ACC112 (cell line): ENCODE data around the gene WDR73.
"Not testable (repeated sequence)": the region's sequence is repeated elsewhere in the genome, so short reads cannot be mapped to it uniquely, and the experiment has no call there.

ENCODE experiments used
- H2AFZ ChIP-seq: fragments of 200-600 bp; sonication (generic); one replicate; pipeline ENCODE4 v1.6.0; 2017; ENCODE audit warnings: antibody characterized with exemption, low read length; ENCODE audit not compliant: unreplicated experiment
- H3K27ac ChIP-seq: fragments of 200-600 bp; sonication (generic); 2 replicates; pipeline ENCODE4 v1.5.1; 2014; ENCODE audit warnings: low read depth, mild to moderate bottlenecking, antibody characterized with exemption, low read length, moderate library complexity
- H3K27me3 ChIP-seq: fragments of 200-600 bp; sonication (generic); 2 replicates; pipeline ENCODE4 v1.6.1; 2014; ENCODE audit warnings: mild to moderate bottlenecking, antibody characterized with exemption, low read length, moderate library complexity, mixed read lengths; ENCODE audit not compliant: insufficient read depth
- H3K36me3 ChIP-seq: fragments of 200-600 bp; sonication (generic); 2 replicates; pipeline ENCODE4 v1.6.1; 2016; ENCODE audit warnings: mild to moderate bottlenecking, antibody characterized with exemption, low read length, moderate library complexity, mixed read lengths; ENCODE audit not compliant: insufficient read depth
- H3K4me1 ChIP-seq: fragments of 200-600 bp; sonication (generic); one replicate; pipeline ENCODE4 v1.6.1; 2016; ENCODE audit warnings: low read length, mixed read lengths; ENCODE audit not compliant: insufficient read depth, unreplicated experiment, control insufficient read depth
- H3K4me3 ChIP-seq: fragments of 200-600 bp; sonication (generic); 2 replicates; pipeline ENCODE4 v1.5.1; 2014; ENCODE audit warnings: mild to moderate bottlenecking, low read depth, low read length
- H3K79me2 ChIP-seq: fragments of 200-600 bp; sonication (generic); one replicate; pipeline ENCODE4 v1.6.0; 2016; ENCODE audit warnings: low read length; ENCODE audit not compliant: control insufficient read depth, unreplicated experiment, insufficient read depth

The WDR73 gene

DNA sequence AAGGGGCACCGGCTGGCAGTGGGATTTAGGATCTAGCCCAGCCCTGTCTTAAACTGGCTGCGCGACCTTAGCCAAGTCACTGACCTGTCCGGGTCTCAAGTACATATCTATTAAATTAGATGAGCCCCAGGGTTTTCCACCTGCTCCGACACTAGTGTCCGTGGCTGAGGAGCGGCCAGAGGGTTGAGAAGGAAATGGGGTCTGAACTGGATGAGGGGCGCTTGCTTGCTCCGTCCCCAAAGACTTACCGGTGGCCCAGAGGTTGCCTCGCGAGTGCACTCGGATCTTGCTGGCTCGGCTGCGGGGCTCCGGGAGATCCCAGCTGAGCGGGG is 3.6 kb upstream of the WDR73 start:
- Histone ChIP-seq H3K4me3 (peak overlapping the region; percentile 78), H3K36me3 (no peaks in the 10 kb centered on the region), H3K27ac (no peak overlapping the region), H3K27me3 (no peaks in the 10 kb centered on the region), H3K79me2 (peaks cover 13% of the 10 kb centered on the region), H2AFZ (no peak overlapping the region), H3K4me1 (peaks cover 30% of the 10 kb centered on the region)

DNA sequence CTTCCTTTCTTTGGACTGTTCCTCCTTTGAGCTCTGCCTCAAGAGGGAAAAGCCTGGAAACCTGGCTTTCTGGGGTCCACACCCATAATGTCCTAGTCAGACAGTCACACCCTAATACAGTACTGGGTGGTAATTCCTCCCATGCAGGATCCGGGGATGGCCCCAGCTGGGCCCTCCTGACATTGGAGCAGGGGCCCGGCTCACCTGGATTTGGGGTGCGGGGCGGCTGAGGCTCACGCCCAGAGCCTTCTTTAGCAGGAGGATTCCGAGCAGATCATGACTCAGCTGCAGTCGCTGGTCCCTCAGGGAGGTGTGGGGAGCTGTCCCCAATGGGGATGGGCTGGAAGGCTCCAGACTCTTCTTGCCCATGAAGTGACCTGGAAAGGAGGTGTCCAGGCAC is 2.9 kb upstream of the WDR73 start:
- H3K27me3 ChIP-seq = no peaks in the 10 kb centered on the region
- no peak overlapping the region for H2AFZ ChIP-seq
- H3K4me1 ChIP-seq = peaks cover 35% of the 10 kb centered on the region
- H3K27ac ChIP-seq = no peak overlapping the region
- no peaks in the 10 kb centered on the region for H3K36me3 ChIP-seq
- peaks cover 18% of the 10 kb centered on the region for H3K79me2 ChIP-seq
- peak overlapping the region; percentile 78 for H3K4me3 ChIP-seq

- Histone ChIP-seq H3K27ac (peak overlapping the region; percentile 74), H3K79me2 (peaks cover 18% of the 10 kb centered on the region), H3K27me3 (no peaks in the 10 kb centered on the region), H2AFZ (peak overlapping the region; percentile 90), H3K4me1 (peaks cover 43% of the 10 kb centered on the region), H3K36me3 (no peaks in the 10 kb centered on the region), H3K4me3 (peak overlapping the region; percentile 88)
Measured at GRCh38 chr15:84654689-84655453, 788 bp upstream of the WDR73 start.

GRCh38 chr15:84653584-84653909 is 536 bp downstream of the WDR73 start:
- Histone ChIP-seq H3K4me1 (peaks cover 50% of the 10 kb centered on the region), H3K4me3 (peak overlapping the region; percentile 88), H3K27ac (peak overlapping the region; percentile 74), H2AFZ (peak overlapping the region; percentile 68), H3K27me3 (no peaks in the 10 kb centered on the region), H3K79me2 (peaks cover 18% of the 10 kb centered on the region), H3K36me3 (peaks cover 7% of the 10 kb centered on the region; the same call in 1 of the 2 replicates)

- H3K36me3 ChIP-seq = peaks cover 15% of the 10 kb centered on the region; the same call in 1 of the 2 replicates
- no peak overlapping the region for H3K4me3 ChIP-seq
- no peak overlapping the region for H3K27ac ChIP-seq
- H3K79me2 ChIP-seq = peaks cover 18% of the 10 kb centered on the region
- H3K27me3 ChIP-seq = no peaks in the 10 kb centered on the region
- H2AFZ ChIP-seq = no peak overlapping the region
- H3K4me1 ChIP-seq = peaks cover 29% of the 10 kb centered on the region
Measured at GRCh38 chr15:84649706-84650105, 4.4 kb downstream of the WDR73 start.

DNA sequence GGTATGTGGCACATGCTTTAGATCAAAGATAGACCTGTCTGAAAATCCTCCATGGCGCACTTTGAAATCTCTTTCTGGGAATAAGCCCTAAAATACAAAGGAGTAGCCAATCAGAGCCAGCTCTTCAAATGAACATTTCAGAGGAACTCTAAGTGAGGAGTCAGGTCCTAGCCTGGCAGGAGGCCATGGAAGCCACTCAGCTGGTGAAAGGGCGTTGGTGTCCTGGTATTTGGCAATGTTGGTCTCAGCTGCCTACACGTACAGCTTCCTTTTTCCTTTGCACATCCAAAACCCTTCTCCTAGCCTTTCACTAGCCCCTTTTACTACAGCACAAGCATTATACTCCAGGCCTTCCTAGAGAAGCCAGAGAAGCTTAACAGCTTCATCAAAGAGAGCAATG is 5.5 kb downstream of the WDR73 start:
- peaks cover 15% of the 10 kb centered on the region for H3K36me3 ChIP-seq
- peaks cover 13% of the 10 kb centered on the region for H3K79me2 ChIP-seq
- no peak overlapping the region for H2AFZ ChIP-seq
- H3K27me3 ChIP-seq = no peaks in the 10 kb centered on the region
- no peak overlapping the region for H3K4me3 ChIP-seq
- H3K4me1 ChIP-seq = peaks cover 29% of the 10 kb centered on the region
- no peak overlapping the region for H3K27ac ChIP-seq

DNA sequence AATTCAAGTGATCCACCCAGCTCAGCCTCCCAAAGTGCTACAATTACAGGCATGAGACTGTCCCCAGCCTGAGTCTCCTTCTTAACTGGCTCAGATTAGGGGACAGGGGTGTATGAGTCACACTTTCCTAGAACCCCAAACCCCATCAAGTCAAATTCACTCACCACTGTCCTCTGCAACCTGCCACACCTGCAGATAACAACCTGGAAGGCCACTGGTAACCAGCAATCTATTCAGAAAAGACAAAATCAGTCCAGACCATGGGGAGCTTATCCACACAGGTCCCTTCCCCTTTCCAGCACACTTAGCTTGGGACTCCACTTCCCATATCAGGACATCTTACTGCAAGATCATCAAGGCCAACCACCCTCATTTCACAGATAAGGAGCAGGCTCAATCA is 6.4 kb downstream of the WDR73 start:
- Histone ChIP-seq H3K36me3 (peaks cover 18% of the 10 kb centered on the region), H3K4me1 (peaks cover 21% of the 10 kb centered on the region)

GRCh38 chr15:84645997-84646396 is 8.1 kb downstream of the WDR73 start:
- H3K79me2 ChIP-seq = no peaks in the 10 kb centered on the region
- H3K27me3 ChIP-seq = no peaks in the 10 kb centered on the region
- H3K27ac ChIP-seq = no peak overlapping the region
- no peak overlapping the region for H2AFZ ChIP-seq
- H3K4me3 ChIP-seq = no peak overlapping the region
- peaks cover 18% of the 10 kb centered on the region for H3K36me3 ChIP-seq
- H3K4me1 ChIP-seq = peaks cover 7% of the 10 kb centered on the region

More for the DNA sequence above, 6.4 kb downstream of the WDR73 start:
- no peak overlapping the region for H2AFZ ChIP-seq
- no peak overlapping the region for H3K4me3 ChIP-seq
- no peak overlapping the region for H3K27ac ChIP-seq
- peaks cover 6% of the 10 kb centered on the region for H3K79me2 ChIP-seq
- no peaks in the 10 kb centered on the region for H3K27me3 ChIP-seq

GRCh38 chr15:84645496-84645895 is 8.6 kb downstream of the WDR73 start:
- no peaks in the 10 kb centered on the region for H3K79me2 ChIP-seq
- H3K27me3 ChIP-seq = no peaks in the 10 kb centered on the region
- peaks cover 7% of the 10 kb centered on the region for H3K4me1 ChIP-seq
- H3K4me3 ChIP-seq = no peak overlapping the region
- H3K27ac ChIP-seq = no peak overlapping the region
- peaks cover 18% of the 10 kb centered on the region for H3K36me3 ChIP-seq
- H2AFZ ChIP-seq = no peak overlapping the region

DNA sequence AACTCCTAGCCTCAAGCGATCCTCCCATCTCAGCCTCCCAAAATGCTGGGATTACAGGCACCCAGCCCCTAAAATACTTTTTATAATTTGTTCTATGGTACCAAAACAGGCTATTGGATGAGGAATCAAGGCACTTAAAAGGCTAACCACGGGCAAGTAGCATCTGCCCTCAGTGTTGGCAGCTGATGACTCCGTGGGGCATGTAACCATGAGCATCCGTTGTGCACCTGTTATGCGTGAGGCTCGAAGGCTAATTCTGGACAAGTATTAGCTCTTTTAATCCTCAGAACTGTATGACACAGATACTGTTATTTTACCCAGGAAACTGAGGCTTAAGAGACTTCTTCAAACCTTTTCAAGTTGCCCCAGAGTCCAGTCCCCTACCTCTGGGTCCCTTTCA is 10.2 kb downstream of the WDR73 start:
- H3K4me3 ChIP-seq = no peak overlapping the region
- H3K4me1 ChIP-seq = peaks cover 3% of the 10 kb centered on the region
- H3K36me3 ChIP-seq = peaks cover 23% of the 10 kb centered on the region
- H3K27me3 ChIP-seq = no peaks in the 10 kb centered on the region
- no peak overlapping the region for H3K27ac ChIP-seq
- no peak overlapping the region for H2AFZ ChIP-seq
- H3K79me2 ChIP-seq = no peaks in the 10 kb centered on the region

DNA sequence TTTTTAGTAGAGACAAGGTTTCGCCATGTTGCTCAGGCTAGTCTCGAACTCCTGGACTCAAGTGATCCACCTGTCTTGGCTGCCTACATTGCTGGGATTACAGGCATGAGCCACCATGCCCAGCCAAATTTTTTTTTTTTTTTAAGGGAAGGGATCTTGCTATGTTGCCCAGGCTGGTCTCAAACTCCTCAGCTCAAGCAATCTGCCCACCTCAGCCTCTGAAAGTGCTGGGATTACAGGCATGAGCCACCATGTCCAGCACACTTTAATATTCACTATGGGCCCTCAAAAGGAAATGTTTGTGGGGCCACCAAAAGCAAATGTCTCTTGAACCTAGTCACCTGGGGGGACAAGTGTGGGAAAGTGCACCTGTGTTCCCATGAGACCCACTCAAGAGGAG is 11.4 kb downstream of the WDR73 start:
- not testable (repeated sequence) for H3K4me3 ChIP-seq, H3K4me1 ChIP-seq, H3K27ac ChIP-seq, H2AFZ ChIP-seq, H3K79me2 ChIP-seq, H3K27me3 ChIP-seq
- H3K36me3 ChIP-seq = peaks cover 19% of the 10 kb centered on the region
